Neural cell (in vitro differentiated cells): ENCODE results near the gene CBFA2T3. TPM values are rescaled to one million over a fixed set of nuclear protein-coding genes. Genes with fewer than 3 reads are reported as not detected.

Source experiments
- H2AFZ ChIP-seq: fragments of 200-600, 300-800 bp; sonication (generic), shearing (Covaris generic); 2 replicates; pipeline ENCODE4 v1.6.0; 2014; ENCODE audit warnings: low read depth, mild to moderate bottlenecking, antibody characterized with exemption, low read length, moderate library complexity
- H3F3A ChIP-seq: fragments of 200-600 bp; shearing (Covaris generic); 2 replicates; pipeline ENCODE4 v1.6.1; 2016; ENCODE audit warnings: mild to moderate bottlenecking, moderate library complexity, mixed read lengths, antibody characterized with exemption, low read length; ENCODE audit not compliant: insufficient read depth, poor library complexity, severe bottlenecking
- H3K27ac ChIP-seq: fragments of 200-600, 300-800 bp; sonication (generic), shearing (Covaris generic); 2 replicates; pipeline ENCODE4 v1.5.1; 2014; ENCODE audit warnings: mild to moderate bottlenecking, low read length, moderate library complexity
- H3K27me3 ChIP-seq: fragments of 300-800, 200-600 bp; sonication (generic), shearing (Covaris generic); 2 replicates; pipeline ENCODE4 v1.6.0; 2014; ENCODE audit warnings: mild to moderate bottlenecking, low read depth, low read length, moderate library complexity; ENCODE audit not compliant: insufficient read depth
- H3K36me3 ChIP-seq: fragments of 300-800, 200-600 bp; sonication (generic), shearing (Covaris generic); 2 replicates; pipeline ENCODE4 v1.5.1; 2014; ENCODE audit warnings: mild to moderate bottlenecking, antibody characterized with exemption, low read length, moderate library complexity; ENCODE audit not compliant: insufficient read depth
- H3K4me2 ChIP-seq: fragments of 300-800, 200-600 bp; sonication (generic), shearing (Covaris generic); 2 replicates; pipeline ENCODE4 v1.6.0; 2014; ENCODE audit warnings: mild to moderate bottlenecking, low read length
- H3K4me3 ChIP-seq: fragments of 300-800, 200-600 bp; sonication (generic), shearing (Covaris generic); 2 replicates; pipeline ENCODE4 v1.5.1; 2014; ENCODE audit warnings: mild to moderate bottlenecking, low read length, moderate library complexity
- H3K79me2 ChIP-seq: fragments of 200-600 bp; shearing (Covaris generic); replicated peaks from 2 replicates; pipeline ENCODE4 v1.6.0; 2014; ENCODE audit warnings: mild to moderate bottlenecking, low read length, moderate library complexity; ENCODE audit not compliant: insufficient read depth
- H3K9ac ChIP-seq: fragments of 300-800, 200-600 bp; sonication (generic), shearing (Covaris generic); 2 replicates; pipeline ENCODE4 v1.6.1; 2016; ENCODE audit warnings: mild to moderate bottlenecking, low read length, mixed read lengths
- H3K9me2 ChIP-seq: fragments of 200-600 bp; shearing (Covaris generic); 2 replicates; pipeline ENCODE4 v1.6.1; 2016; ENCODE audit warnings: mild to moderate bottlenecking, low read length, mixed read lengths; ENCODE audit not compliant: insufficient read depth
- H3K9me3 ChIP-seq: fragments of 200-600, 300-800 bp; sonication (generic), shearing (Covaris generic); 2 replicates; pipeline ENCODE4 v1.6.1; 2016; ENCODE audit warnings: mild to moderate bottlenecking, mixed run types, low read length, moderate library complexity, mixed read lengths
- H4K20me1 ChIP-seq: fragments of 200-600 bp; shearing (Covaris generic); 2 replicates; pipeline ENCODE4 v1.6.1; 2016; ENCODE audit warnings: mild to moderate bottlenecking, mixed run types; ENCODE audit not compliant: insufficient read depth
- EP300 ChIP-seq: fragments of 450-650 bp; conservative IDR thresholded peaks from 2 replicates; pipeline ENCODE4 v1.6.1; 2014; ENCODE audit warnings: antibody characterized with exemption, mild to moderate bottlenecking, moderate library complexity; ENCODE audit not compliant: poor library complexity, severe bottlenecking
- EZH2 ChIP-seq: fragments of 200-600, 300-800 bp; shearing (Covaris generic), sonication (generic); IDR thresholded peaks from 2 replicates; pipeline ENCODE4 v1.6.1; 2014; ENCODE audit warnings: antibody characterized with exemption, low read length, borderline replicate concordance, mild to moderate bottlenecking; ENCODE audit not compliant: insufficient read depth, poor library complexity, severe bottlenecking
- MXI1 ChIP-seq: fragments of 450-650 bp; conservative IDR thresholded peaks from 2 replicates; pipeline ENCODE4 v1.6.1; 2014; ENCODE audit warnings: antibody characterized with exemption, mild to moderate bottlenecking; ENCODE audit not compliant: poor library complexity, severe bottlenecking
- POLR2AphosphoS5 ChIP-seq: IDR thresholded peaks from 2 replicates; pipeline ENCODE4 v1.6.1; 2012
- RAD21 ChIP-seq: fragments of 450-650 bp; conservative IDR thresholded peaks from 2 replicates; pipeline ENCODE4 v1.6.1; 2014; ENCODE audit warnings: antibody characterized with exemption, mild to moderate bottlenecking, moderate library complexity
- SMC3 ChIP-seq: fragments of 450-650 bp; conservative IDR thresholded peaks from 2 replicates; pipeline ENCODE4 v1.6.1; 2014; ENCODE audit warnings: antibody characterized with exemption, mild to moderate bottlenecking, moderate library complexity; ENCODE audit not compliant: poor library complexity
- TAF1 ChIP-seq: IDR thresholded peaks from 2 replicates; pipeline ENCODE4 v1.6.1; 2012; ENCODE audit warnings: low read depth
- polyA plus RNA-seq: library from polyadenylated mRNA; depleted of rRNA; stranded (reverse); fragments of >200 nt; gene quantifications from 2 replicates; pipeline ENCODE4 v1.2.3, GENCODE V29; 2014
- TF ChIP-seq, protein P1 (sequence below): IDR thresholded peaks from 2 replicates; pipeline ENCODE4 v1.6.1; 2012; ENCODE audit warnings: borderline replicate concordance
- TF ChIP-seq, protein P2 (sequence below): fragments of 450-650 bp; IDR thresholded peaks from 2 replicates; pipeline ENCODE4 v1.5.1; 2014; ENCODE audit warnings: antibody characterized with exemption, mild to moderate bottlenecking, moderate library complexity; ENCODE audit not compliant: poor library complexity, severe bottlenecking

Gene CBFA2T3
- polyA plus RNA-seq, 1 donor from 2014 or later, result 2.1 TPM

DNA sequence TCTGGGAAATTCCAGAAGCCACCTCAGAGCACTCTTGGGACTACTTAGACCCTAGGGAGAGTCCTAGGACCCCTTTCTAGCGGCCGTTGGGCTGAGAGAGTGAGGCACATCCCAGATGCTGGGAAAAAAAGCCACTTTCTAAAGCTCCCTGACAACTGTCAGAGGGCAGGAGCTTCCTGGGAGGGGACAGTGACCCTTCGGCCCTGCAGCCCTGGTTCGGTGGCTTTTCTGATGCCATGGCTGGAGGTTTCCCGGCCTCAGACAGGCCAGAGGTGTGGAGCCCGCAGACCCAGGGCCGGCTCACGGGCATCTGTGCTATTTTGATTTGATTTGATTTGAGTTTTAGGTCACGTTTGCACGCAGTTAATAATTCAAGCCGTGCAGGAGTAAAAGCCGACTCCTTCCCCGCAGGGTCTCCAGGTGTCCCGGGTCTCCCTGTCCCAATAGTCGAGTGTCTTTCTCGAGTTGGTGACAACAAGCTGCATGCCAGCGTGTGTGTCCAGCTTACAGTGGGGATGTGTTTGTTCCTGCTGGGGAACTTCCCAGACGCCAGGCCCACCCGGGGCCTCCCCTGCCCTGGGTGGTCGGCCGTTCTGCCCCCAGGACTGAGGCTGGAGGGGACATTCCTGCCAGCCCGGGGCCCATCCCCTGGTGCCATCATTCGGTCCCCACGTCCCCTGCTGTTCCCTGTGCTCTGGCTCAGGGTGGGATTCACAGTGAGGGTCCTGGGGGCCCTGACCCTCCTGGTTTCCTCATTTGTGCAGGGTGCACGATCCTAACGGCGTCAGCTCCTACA, 1.0 kb upstream of the CBFA2T3 start:
- H4K20me1 ChIP-seq, result no peaks in the 10 kb centered on the region
- no peaks in the 10 kb centered on the region for H3K27me3 ChIP-seq
- no peaks in the 10 kb centered on the region for H3F3A ChIP-seq
- no peaks in the 10 kb centered on the region for H3K79me2 ChIP-seq
- no peak overlapping the region for H3K4me2 ChIP-seq
- no peak overlapping the region for H3K9ac ChIP-seq
- no peak overlapping the region for H2AFZ ChIP-seq
- TF ChIP-seq, protein P1, sequence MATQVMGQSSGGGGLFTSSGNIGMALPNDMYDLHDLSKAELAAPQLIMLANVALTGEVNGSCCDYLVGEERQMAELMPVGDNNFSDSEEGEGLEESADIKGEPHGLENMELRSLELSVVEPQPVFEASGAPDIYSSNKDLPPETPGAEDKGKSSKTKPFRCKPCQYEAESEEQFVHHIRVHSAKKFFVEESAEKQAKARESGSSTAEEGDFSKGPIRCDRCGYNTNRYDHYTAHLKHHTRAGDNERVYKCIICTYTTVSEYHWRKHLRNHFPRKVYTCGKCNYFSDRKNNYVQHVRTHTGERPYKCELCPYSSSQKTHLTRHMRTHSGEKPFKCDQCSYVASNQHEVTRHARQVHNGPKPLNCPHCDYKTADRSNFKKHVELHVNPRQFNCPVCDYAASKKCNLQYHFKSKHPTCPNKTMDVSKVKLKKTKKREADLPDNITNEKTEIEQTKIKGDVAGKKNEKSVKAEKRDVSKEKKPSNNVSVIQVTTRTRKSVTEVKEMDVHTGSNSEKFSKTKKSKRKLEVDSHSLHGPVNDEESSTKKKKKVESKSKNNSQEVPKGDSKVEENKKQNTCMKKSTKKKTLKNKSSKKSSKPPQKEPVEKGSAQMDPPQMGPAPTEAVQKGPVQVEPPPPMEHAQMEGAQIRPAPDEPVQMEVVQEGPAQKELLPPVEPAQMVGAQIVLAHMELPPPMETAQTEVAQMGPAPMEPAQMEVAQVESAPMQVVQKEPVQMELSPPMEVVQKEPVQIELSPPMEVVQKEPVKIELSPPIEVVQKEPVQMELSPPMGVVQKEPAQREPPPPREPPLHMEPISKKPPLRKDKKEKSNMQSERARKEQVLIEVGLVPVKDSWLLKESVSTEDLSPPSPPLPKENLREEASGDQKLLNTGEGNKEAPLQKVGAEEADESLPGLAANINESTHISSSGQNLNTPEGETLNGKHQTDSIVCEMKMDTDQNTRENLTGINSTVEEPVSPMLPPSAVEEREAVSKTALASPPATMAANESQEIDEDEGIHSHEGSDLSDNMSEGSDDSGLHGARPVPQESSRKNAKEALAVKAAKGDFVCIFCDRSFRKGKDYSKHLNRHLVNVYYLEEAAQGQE, result no peak
- TF ChIP-seq EZH2, result no peak
- no peak for TF ChIP-seq POLR2AphosphoS5
- TF ChIP-seq SMC3, result no peak
- TF ChIP-seq MXI1, result no peak
- TF ChIP-seq RAD21, result no peak
- no peak for TF ChIP-seq TAF1
- TF ChIP-seq EP300, result no peak
- TF ChIP-seq, protein P2, sequence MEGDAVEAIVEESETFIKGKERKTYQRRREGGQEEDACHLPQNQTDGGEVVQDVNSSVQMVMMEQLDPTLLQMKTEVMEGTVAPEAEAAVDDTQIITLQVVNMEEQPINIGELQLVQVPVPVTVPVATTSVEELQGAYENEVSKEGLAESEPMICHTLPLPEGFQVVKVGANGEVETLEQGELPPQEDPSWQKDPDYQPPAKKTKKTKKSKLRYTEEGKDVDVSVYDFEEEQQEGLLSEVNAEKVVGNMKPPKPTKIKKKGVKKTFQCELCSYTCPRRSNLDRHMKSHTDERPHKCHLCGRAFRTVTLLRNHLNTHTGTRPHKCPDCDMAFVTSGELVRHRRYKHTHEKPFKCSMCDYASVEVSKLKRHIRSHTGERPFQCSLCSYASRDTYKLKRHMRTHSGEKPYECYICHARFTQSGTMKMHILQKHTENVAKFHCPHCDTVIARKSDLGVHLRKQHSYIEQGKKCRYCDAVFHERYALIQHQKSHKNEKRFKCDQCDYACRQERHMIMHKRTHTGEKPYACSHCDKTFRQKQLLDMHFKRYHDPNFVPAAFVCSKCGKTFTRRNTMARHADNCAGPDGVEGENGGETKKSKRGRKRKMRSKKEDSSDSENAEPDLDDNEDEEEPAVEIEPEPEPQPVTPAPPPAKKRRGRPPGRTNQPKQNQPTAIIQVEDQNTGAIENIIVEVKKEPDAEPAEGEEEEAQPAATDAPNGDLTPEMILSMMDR, result no peak
- H3K36me3 ChIP-seq, result no peaks in the 10 kb centered on the region
- no peak overlapping the region for H3K4me3 ChIP-seq
- H3K9me3 ChIP-seq, result no peaks in the 10 kb centered on the region
- H3K9me2 ChIP-seq, result no peaks in the 10 kb centered on the region
- H3K27ac ChIP-seq, result no peak overlapping the region

DNA sequence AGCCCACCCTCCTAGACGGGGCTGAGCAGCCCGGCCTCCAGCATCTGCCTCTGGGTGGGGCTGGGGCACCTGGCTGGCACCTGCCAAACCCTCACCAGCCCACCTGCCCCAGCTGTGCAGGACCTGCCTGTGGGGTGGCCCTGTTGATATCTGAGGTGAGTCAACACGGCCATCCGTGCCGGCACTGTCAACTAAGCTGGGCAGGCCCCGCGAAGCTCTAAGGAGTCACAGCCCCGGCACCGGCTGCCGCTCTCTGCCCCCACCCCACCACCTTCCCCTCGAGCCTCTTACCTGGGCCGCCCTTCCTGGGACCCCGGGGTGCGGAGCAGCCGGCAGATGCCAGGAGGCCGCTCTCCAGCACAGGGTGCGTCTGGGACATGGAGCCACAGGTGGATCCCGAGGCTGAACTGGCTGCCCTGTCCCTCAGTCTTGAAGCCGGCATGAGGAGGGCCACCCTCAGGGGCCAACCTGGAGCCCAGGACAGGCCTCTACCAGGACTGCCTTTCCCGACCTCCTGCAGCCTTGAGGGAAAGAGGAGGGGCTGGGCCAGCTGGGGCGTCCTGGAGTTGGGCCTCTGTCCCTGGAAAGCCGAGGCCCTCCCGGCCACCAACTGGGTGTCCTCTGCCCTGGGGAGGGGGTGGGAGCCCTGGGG, 515 bp downstream of the CBFA2T3 start:
- Histone ChIP-seq H3K9me2 (no peaks in the 10 kb centered on the region), H3K4me2 (no peak overlapping the region), H3K27ac (no peak overlapping the region), H3K9ac (no peak overlapping the region), H2AFZ (no peak overlapping the region), H3F3A (no peaks in the 10 kb centered on the region), H4K20me1 (no peaks in the 10 kb centered on the region), H3K9me3 (no peaks in the 10 kb centered on the region), H3K27me3 (no peaks in the 10 kb centered on the region), H3K79me2 (no peaks in the 10 kb centered on the region), H3K4me3 (no peak overlapping the region), H3K36me3 (no peaks in the 10 kb centered on the region)
- TF ChIP-seq TAF1, result no peak
- TF ChIP-seq SMC3, result no peak
- TF ChIP-seq, protein P1, result no peak
- no peak for TF ChIP-seq EP300
- TF ChIP-seq POLR2AphosphoS5, result no peak
- TF ChIP-seq RAD21, result no peak
- TF ChIP-seq, protein P2, result no peak
